Neural cell (in vitro differentiated cells): ENCODE results near the gene BCAS1. TPM values are rescaled to one million over a fixed set of nuclear protein-coding genes. Genes with fewer than 3 reads are reported as not detected.

Experiments
- H2AFZ ChIP-seq: fragments of 200-600, 300-800 bp; sonication (generic), shearing (Covaris generic); 2 replicates; pipeline ENCODE4 v1.6.0; 2014; ENCODE audit warnings: low read depth, mild to moderate bottlenecking, antibody characterized with exemption, low read length, moderate library complexity
- H3F3A ChIP-seq: fragments of 200-600 bp; shearing (Covaris generic); 2 replicates; pipeline ENCODE4 v1.6.1; 2016; ENCODE audit warnings: mild to moderate bottlenecking, moderate library complexity, mixed read lengths, antibody characterized with exemption, low read length; ENCODE audit not compliant: insufficient read depth, poor library complexity, severe bottlenecking
- H3K27ac ChIP-seq: fragments of 200-600, 300-800 bp; sonication (generic), shearing (Covaris generic); 2 replicates; pipeline ENCODE4 v1.5.1; 2014; ENCODE audit warnings: mild to moderate bottlenecking, low read length, moderate library complexity
- H3K27me3 ChIP-seq: fragments of 300-800, 200-600 bp; sonication (generic), shearing (Covaris generic); 2 replicates; pipeline ENCODE4 v1.6.0; 2014; ENCODE audit warnings: mild to moderate bottlenecking, low read depth, low read length, moderate library complexity; ENCODE audit not compliant: insufficient read depth
- H3K36me3 ChIP-seq: fragments of 300-800, 200-600 bp; sonication (generic), shearing (Covaris generic); 2 replicates; pipeline ENCODE4 v1.5.1; 2014; ENCODE audit warnings: mild to moderate bottlenecking, antibody characterized with exemption, low read length, moderate library complexity; ENCODE audit not compliant: insufficient read depth
- H3K4me2 ChIP-seq: fragments of 300-800, 200-600 bp; sonication (generic), shearing (Covaris generic); 2 replicates; pipeline ENCODE4 v1.6.0; 2014; ENCODE audit warnings: mild to moderate bottlenecking, low read length
- H3K4me3 ChIP-seq: fragments of 300-800, 200-600 bp; sonication (generic), shearing (Covaris generic); 2 replicates; pipeline ENCODE4 v1.5.1; 2014; ENCODE audit warnings: mild to moderate bottlenecking, low read length, moderate library complexity
- H3K79me2 ChIP-seq: fragments of 200-600 bp; shearing (Covaris generic); replicated peaks from 2 replicates; pipeline ENCODE4 v1.6.0; 2014; ENCODE audit warnings: mild to moderate bottlenecking, low read length, moderate library complexity; ENCODE audit not compliant: insufficient read depth
- H3K9ac ChIP-seq: fragments of 300-800, 200-600 bp; sonication (generic), shearing (Covaris generic); 2 replicates; pipeline ENCODE4 v1.6.1; 2016; ENCODE audit warnings: mild to moderate bottlenecking, low read length, mixed read lengths
- H3K9me2 ChIP-seq: fragments of 200-600 bp; shearing (Covaris generic); 2 replicates; pipeline ENCODE4 v1.6.1; 2016; ENCODE audit warnings: mild to moderate bottlenecking, low read length, mixed read lengths; ENCODE audit not compliant: insufficient read depth
- H3K9me3 ChIP-seq: fragments of 200-600, 300-800 bp; sonication (generic), shearing (Covaris generic); 2 replicates; pipeline ENCODE4 v1.6.1; 2016; ENCODE audit warnings: mild to moderate bottlenecking, mixed run types, low read length, moderate library complexity, mixed read lengths
- H4K20me1 ChIP-seq: fragments of 200-600 bp; shearing (Covaris generic); 2 replicates; pipeline ENCODE4 v1.6.1; 2016; ENCODE audit warnings: mild to moderate bottlenecking, mixed run types; ENCODE audit not compliant: insufficient read depth
- EP300 ChIP-seq: fragments of 450-650 bp; conservative IDR thresholded peaks from 2 replicates; pipeline ENCODE4 v1.6.1; 2014; ENCODE audit warnings: antibody characterized with exemption, mild to moderate bottlenecking, moderate library complexity; ENCODE audit not compliant: poor library complexity, severe bottlenecking
- EZH2 ChIP-seq: fragments of 200-600, 300-800 bp; shearing (Covaris generic), sonication (generic); IDR thresholded peaks from 2 replicates; pipeline ENCODE4 v1.6.1; 2014; ENCODE audit warnings: antibody characterized with exemption, low read length, borderline replicate concordance, mild to moderate bottlenecking; ENCODE audit not compliant: insufficient read depth, poor library complexity, severe bottlenecking
- MXI1 ChIP-seq: fragments of 450-650 bp; conservative IDR thresholded peaks from 2 replicates; pipeline ENCODE4 v1.6.1; 2014; ENCODE audit warnings: antibody characterized with exemption, mild to moderate bottlenecking; ENCODE audit not compliant: poor library complexity, severe bottlenecking
- POLR2AphosphoS5 ChIP-seq: IDR thresholded peaks from 2 replicates; pipeline ENCODE4 v1.6.1; 2012
- RAD21 ChIP-seq: fragments of 450-650 bp; conservative IDR thresholded peaks from 2 replicates; pipeline ENCODE4 v1.6.1; 2014; ENCODE audit warnings: antibody characterized with exemption, mild to moderate bottlenecking, moderate library complexity
- REST ChIP-seq: IDR thresholded peaks from 2 replicates; pipeline ENCODE4 v1.6.1; 2012; ENCODE audit warnings: borderline replicate concordance
- SMC3 ChIP-seq: fragments of 450-650 bp; conservative IDR thresholded peaks from 2 replicates; pipeline ENCODE4 v1.6.1; 2014; ENCODE audit warnings: antibody characterized with exemption, mild to moderate bottlenecking, moderate library complexity; ENCODE audit not compliant: poor library complexity
- TAF1 ChIP-seq: IDR thresholded peaks from 2 replicates; pipeline ENCODE4 v1.6.1; 2012; ENCODE audit warnings: low read depth
- polyA plus RNA-seq: library from polyadenylated mRNA; depleted of rRNA; stranded (reverse); fragments of >200 nt; gene quantifications from 2 replicates; pipeline ENCODE4 v1.2.3, GENCODE V29; 2014
- TF ChIP-seq, protein P1 (sequence below): fragments of 450-650 bp; IDR thresholded peaks from 2 replicates; pipeline ENCODE4 v1.5.1; 2014; ENCODE audit warnings: antibody characterized with exemption, mild to moderate bottlenecking, moderate library complexity; ENCODE audit not compliant: poor library complexity, severe bottlenecking

The BCAS1 gene
- polyA plus RNA-seq, 1 donor from 2014 or later = not detected

- H2AFZ ChIP-seq = no peak overlapping the region
- no peak overlapping the region for H3K4me2 ChIP-seq
- TF ChIP-seq POLR2AphosphoS5 = no peak
- no peaks in the 10 kb centered on the region for H4K20me1 ChIP-seq
- no peak overlapping the region for H3K9ac ChIP-seq
- no peak overlapping the region for H3K27ac ChIP-seq
- H3K4me3 ChIP-seq = no peak overlapping the region
- H3F3A ChIP-seq = no peaks in the 10 kb centered on the region
- H3K79me2 ChIP-seq = no peaks in the 10 kb centered on the region
- no peaks in the 10 kb centered on the region for H3K36me3 ChIP-seq
- H3K9me3 ChIP-seq = no peaks in the 10 kb centered on the region
- H3K9me2 ChIP-seq = no peaks in the 10 kb centered on the region
- H3K27me3 ChIP-seq = no peaks in the 10 kb centered on the region
Observed at GRCh38 chr20:53996584-53997486, 73.6 kb downstream of the BCAS1 start.

DNA sequence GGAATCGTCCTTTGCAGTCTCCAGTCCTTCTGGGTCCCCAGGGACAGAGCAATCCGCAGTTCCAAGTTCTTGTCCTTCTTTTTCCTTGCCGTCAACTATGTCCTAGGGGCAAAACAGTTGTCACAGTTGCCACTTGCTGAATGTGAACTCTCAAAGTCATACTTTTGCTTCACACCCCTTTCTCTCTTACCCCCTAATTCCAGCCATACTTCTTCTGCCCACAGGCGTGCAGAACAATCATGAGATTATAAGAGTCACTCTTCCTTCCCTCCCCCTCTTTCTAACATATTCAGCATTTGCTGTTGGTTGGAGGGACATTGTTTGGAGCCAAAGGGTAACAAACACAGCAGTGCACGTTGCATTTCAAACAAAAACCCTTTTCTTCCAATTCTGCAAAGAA is 74.4 kb downstream of the BCAS1 start:
- no peak overlapping the region for H3K4me3 ChIP-seq
- TF ChIP-seq SMC3 (no peak), POLR2AphosphoS5 (no peak), REST (no peak), MXI1 (no peak), EZH2 (no peak), RAD21 (no peak), TAF1 (no peak), EP300 (no peak)
- TF ChIP-seq, protein P1, sequence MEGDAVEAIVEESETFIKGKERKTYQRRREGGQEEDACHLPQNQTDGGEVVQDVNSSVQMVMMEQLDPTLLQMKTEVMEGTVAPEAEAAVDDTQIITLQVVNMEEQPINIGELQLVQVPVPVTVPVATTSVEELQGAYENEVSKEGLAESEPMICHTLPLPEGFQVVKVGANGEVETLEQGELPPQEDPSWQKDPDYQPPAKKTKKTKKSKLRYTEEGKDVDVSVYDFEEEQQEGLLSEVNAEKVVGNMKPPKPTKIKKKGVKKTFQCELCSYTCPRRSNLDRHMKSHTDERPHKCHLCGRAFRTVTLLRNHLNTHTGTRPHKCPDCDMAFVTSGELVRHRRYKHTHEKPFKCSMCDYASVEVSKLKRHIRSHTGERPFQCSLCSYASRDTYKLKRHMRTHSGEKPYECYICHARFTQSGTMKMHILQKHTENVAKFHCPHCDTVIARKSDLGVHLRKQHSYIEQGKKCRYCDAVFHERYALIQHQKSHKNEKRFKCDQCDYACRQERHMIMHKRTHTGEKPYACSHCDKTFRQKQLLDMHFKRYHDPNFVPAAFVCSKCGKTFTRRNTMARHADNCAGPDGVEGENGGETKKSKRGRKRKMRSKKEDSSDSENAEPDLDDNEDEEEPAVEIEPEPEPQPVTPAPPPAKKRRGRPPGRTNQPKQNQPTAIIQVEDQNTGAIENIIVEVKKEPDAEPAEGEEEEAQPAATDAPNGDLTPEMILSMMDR = no peak
- H3K79me2 ChIP-seq = no peaks in the 10 kb centered on the region
- no peaks in the 10 kb centered on the region for H3F3A ChIP-seq
- H3K9me2 ChIP-seq = no peaks in the 10 kb centered on the region
- H3K27ac ChIP-seq = no peak overlapping the region
- no peaks in the 10 kb centered on the region for H3K36me3 ChIP-seq
- no peak overlapping the region for H2AFZ ChIP-seq
- no peaks in the 10 kb centered on the region for H3K27me3 ChIP-seq
- H3K4me2 ChIP-seq = no peak overlapping the region
- no peak overlapping the region for H3K9ac ChIP-seq
- H3K9me3 ChIP-seq = no peaks in the 10 kb centered on the region
- H4K20me1 ChIP-seq = no peaks in the 10 kb centered on the region
